GM23338 (cell line): Measurements from ENCODE around the gene ETF1. TPM values are rescaled to one million over a fixed set of nuclear protein-coding genes. Genes with fewer than 3 reads are reported as not detected.

ENCODE experiments used
- ATAC-seq: fragments of 200-7000 bp; cut with Tn5 transposase; 3 replicates; pipeline ENCODE4 v1.9.1; 2020
- DNase-seq: peaks from one replicate; pipeline ENCODE4 v3.0.0-alpha.2; 2015; ENCODE audit warnings: low spot score
- H2AFZ ChIP-seq: fragments of 200-600 bp; sonication (generic); 2 replicates; pipeline ENCODE4 v1.8.0; 2016; ENCODE audit warnings: antibody characterized with exemption, mild to moderate bottlenecking, moderate library complexity
- H3F3A ChIP-seq: fragments of 200-600 bp; sonication (generic); replicated peaks from 2 replicates; pipeline ENCODE4 v1.8.0; 2017; ENCODE audit warnings: antibody characterized with exemption, mixed run types, low read depth
- H3K27ac ChIP-seq: fragments of 200-600 bp; sonication (generic); 2 replicates; pipeline ENCODE4 v1.6.1; 2016; ENCODE audit warnings: low read depth
- H3K27me3 ChIP-seq: fragments of 200-600 bp; sonication (generic); 2 replicates; pipeline ENCODE4 v1.8.0; 2016; ENCODE audit warnings: mild to moderate bottlenecking, mixed run types, moderate library complexity; ENCODE audit not compliant: insufficient read depth
- H3K36me3 ChIP-seq: fragments of 200-600 bp; sonication (generic); 2 replicates; pipeline ENCODE4 v1.8.0; 2016; ENCODE audit warnings: mild to moderate bottlenecking; ENCODE audit not compliant: insufficient read depth
- H3K4me1 ChIP-seq: fragments of 200-600 bp; sonication (generic); 2 replicates; pipeline ENCODE4 v1.8.0; 2016; ENCODE audit warnings: mild to moderate bottlenecking, moderate library complexity; ENCODE audit not compliant: insufficient read depth
- H3K4me2 ChIP-seq: fragments of 200-600 bp; sonication (generic); 2 replicates; pipeline ENCODE4 v1.7.1; 2017; ENCODE audit warnings: mixed run types
- H3K4me3 ChIP-seq: fragments of 200-600 bp; sonication (generic); 2 replicates; pipeline ENCODE4 v1.6.1; 2016; ENCODE audit warnings: mixed run types
- H3K79me2 ChIP-seq: fragments of 200-600 bp; sonication (generic); replicated peaks from 2 replicates; pipeline ENCODE4 v1.8.0; 2017; ENCODE audit warnings: mild to moderate bottlenecking; ENCODE audit not compliant: insufficient read depth
- H3K9me2 ChIP-seq: fragments of 200-600 bp; sonication (generic); 2 replicates; pipeline ENCODE4 v1.8.0; 2017; ENCODE audit not compliant: insufficient read depth
- H4K20me1 ChIP-seq: fragments of 200-600 bp; sonication (generic); replicated peaks from 2 replicates; pipeline ENCODE4 v1.8.0; 2017; ENCODE audit warnings: mild to moderate bottlenecking; ENCODE audit not compliant: insufficient read depth
- H3K27ac Mint-ChIP-seq: 2 replicates; pipeline ENCODE4 v1.8.0; 2020; ENCODE audit warnings: inconsistent platforms, mild to moderate bottlenecking, moderate library complexity, mixed read lengths
- H3K27me3 Mint-ChIP-seq: 3 replicates; pipeline ENCODE4 v1.8.0; 2022; ENCODE audit warnings: low read depth, mild to moderate bottlenecking, moderate library complexity, mixed read lengths, inconsistent platforms; ENCODE audit not compliant: insufficient read depth, poor library complexity
- H3K36me3 Mint-ChIP-seq: 3 replicates; pipeline ENCODE4 v1.8.0; 2021; ENCODE audit warnings: low read depth, mild to moderate bottlenecking, inconsistent platforms, moderate library complexity, mixed read lengths
- H3K4me1 Mint-ChIP-seq: 3 replicates; pipeline ENCODE4 v1.8.0; 2020; ENCODE audit warnings: mild to moderate bottlenecking, inconsistent platforms, mixed read lengths
- H3K4me3 Mint-ChIP-seq: 3 replicates; pipeline ENCODE4 v1.8.0; 2021; ENCODE audit warnings: moderate library complexity, mild to moderate bottlenecking, inconsistent platforms, mixed read lengths
- H3K9me3 Mint-ChIP-seq: 3 replicates; pipeline ENCODE4 v1.8.0; 2020; ENCODE audit warnings: moderate library complexity, mild to moderate bottlenecking, inconsistent platforms, mixed read lengths
- CREB1 ChIP-seq: fragments of 250-450 bp; sonication (Bioruptor Pico); IDR thresholded peaks from 2 replicates; pipeline ENCODE4 v1.5.0; 2020; ENCODE audit warnings: low read depth, mild to moderate bottlenecking, moderate library complexity
- EZH2 ChIP-seq: fragments of 200-600 bp; sonication (generic); IDR thresholded peaks from one replicate; pipeline ENCODE4 v1.8.0; 2017; ENCODE audit warnings: antibody characterized with exemption, mild to moderate bottlenecking, low read depth; ENCODE audit not compliant: unreplicated experiment
- EZH2phosphoT487 ChIP-seq: fragments of 200-600 bp; sonication (generic); IDR thresholded peaks from one replicate; pipeline ENCODE4 v1.8.1; 2018; ENCODE audit warnings: antibody characterized with exemption; ENCODE audit not compliant: unreplicated experiment
- JUNB ChIP-seq: IDR thresholded peaks from one replicate; pipeline ENCODE4 v1.6.1; 2016; ENCODE audit warnings: antibody characterized with exemption; ENCODE audit not compliant: unreplicated experiment
- NANOG ChIP-seq: IDR thresholded peaks from 2 replicates; pipeline ENCODE4 v1.6.1; 2016; ENCODE audit warnings: antibody characterized with exemption, borderline replicate concordance
- POLR2AphosphoS5 ChIP-seq: IDR thresholded peaks from 2 replicates; pipeline ENCODE4 v1.6.1; 2016; ENCODE audit warnings: antibody characterized with exemption, low read depth
- STAT1 ChIP-seq: IDR thresholded peaks from one replicate; pipeline ENCODE4 v1.6.1; 2016; ENCODE audit warnings: antibody characterized with exemption; ENCODE audit not compliant: unreplicated experiment
- ZNF114 ChIP-seq: fragments of 250-450 bp; sonication (Bioruptor Pico); IDR thresholded peaks from 2 replicates; pipeline ENCODE4 v1.5.0; 2020; ENCODE audit warnings: mild to moderate bottlenecking, moderate library complexity
- ZNF331 ChIP-seq: fragments of 250-450 bp; sonication (Bioruptor Pico); IDR thresholded peaks from 2 replicates; pipeline ENCODE4 v1.5.0; 2020; ENCODE audit warnings: low read depth, mild to moderate bottlenecking, moderate library complexity
- polyA plus RNA-seq: library from polyadenylated mRNA; unstranded; fragments of >200 nt; fragmentation: Nextera tagmentation; extraction: Ambion mirVana; gene quantifications from 2 replicates; pipeline ENCODE4 v1.2.1, GENCODE V29; 2016
- total RNA-seq: library from RNA; depleted of rRNA; stranded (reverse); fragments of >200 nt; shearing (Covaris generic); gene quantifications from 2 replicates; pipeline ENCODE4 v1.2.3, GENCODE V29; 2014
- TF ChIP-seq, protein P1 (sequence below), 2 experiments: fragments of 200-600 bp in 1 of 2; sonication (generic) in 1 of 2; conservative IDR thresholded peaks; 2 replicates each; pipeline versions ENCODE4 v1.5.1 to v1.6.1; 2016 to 2017; ENCODE audit warnings: antibody characterized with exemption in 2 of 2, low read depth in 2 of 2, mild to moderate bottlenecking in 2 of 2, moderate library complexity in 1 of 2
- TF ChIP-seq, protein P2 (sequence below): IDR thresholded peaks from one replicate; pipeline ENCODE4 v1.6.1; 2018; ENCODE audit warnings: antibody characterized with exemption; ENCODE audit not compliant: unreplicated experiment
- TF ChIP-seq, protein P3 (sequence below): IDR thresholded peaks from 2 replicates; pipeline ENCODE4 v1.6.1; 2016; ENCODE audit warnings: antibody characterized with exemption
- TF ChIP-seq, protein P4 (sequence below): fragments of 250-450 bp; sonication (Bioruptor Pico); IDR thresholded peaks from 2 replicates; pipeline ENCODE4 v1.5.0; 2020; ENCODE audit warnings: mild to moderate bottlenecking, moderate library complexity

Gene ETF1
- total and polyA plus RNA-seq, 2 experiments from 2014 or later: 68.9 to 136 TPM

DNA sequence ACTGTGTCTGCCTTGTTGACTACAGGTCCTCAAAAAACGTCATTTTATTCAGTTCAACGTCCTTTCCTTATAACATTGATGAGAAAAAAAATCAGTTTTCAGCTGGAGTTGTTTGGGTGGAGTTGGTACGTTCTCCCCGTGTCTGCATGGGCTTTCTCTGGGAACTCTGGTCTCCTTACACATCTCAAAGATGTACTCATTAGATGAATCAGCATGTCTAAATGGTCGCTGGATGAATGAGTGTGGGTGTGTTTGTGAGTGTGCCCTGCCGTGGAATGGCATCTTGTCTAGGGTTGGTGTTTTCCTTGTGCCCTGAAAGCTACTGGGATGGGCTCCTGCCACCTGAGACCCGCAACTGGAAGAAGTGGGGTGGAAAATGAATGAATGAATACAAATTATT is 47.7 kb downstream of the ETF1 start:
- no peak overlapping the region for H2AFZ ChIP-seq
- no peaks in the 10 kb centered on the region; the same call in 2 of the 3 replicates for H3K36me3 Mint-ChIP-seq
- H3K4me1 Mint-ChIP-seq: peaks cover 22% of the 10 kb centered on the region
- DNase-seq: no peak
- H3K27ac Mint-ChIP-seq: no peak overlapping the region
- no peak for TF ChIP-seq CREB1 (CRISPR knock-in tag)
- TF ChIP-seq, protein P1, sequence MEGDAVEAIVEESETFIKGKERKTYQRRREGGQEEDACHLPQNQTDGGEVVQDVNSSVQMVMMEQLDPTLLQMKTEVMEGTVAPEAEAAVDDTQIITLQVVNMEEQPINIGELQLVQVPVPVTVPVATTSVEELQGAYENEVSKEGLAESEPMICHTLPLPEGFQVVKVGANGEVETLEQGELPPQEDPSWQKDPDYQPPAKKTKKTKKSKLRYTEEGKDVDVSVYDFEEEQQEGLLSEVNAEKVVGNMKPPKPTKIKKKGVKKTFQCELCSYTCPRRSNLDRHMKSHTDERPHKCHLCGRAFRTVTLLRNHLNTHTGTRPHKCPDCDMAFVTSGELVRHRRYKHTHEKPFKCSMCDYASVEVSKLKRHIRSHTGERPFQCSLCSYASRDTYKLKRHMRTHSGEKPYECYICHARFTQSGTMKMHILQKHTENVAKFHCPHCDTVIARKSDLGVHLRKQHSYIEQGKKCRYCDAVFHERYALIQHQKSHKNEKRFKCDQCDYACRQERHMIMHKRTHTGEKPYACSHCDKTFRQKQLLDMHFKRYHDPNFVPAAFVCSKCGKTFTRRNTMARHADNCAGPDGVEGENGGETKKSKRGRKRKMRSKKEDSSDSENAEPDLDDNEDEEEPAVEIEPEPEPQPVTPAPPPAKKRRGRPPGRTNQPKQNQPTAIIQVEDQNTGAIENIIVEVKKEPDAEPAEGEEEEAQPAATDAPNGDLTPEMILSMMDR (conservative IDR thresholded peaks at IDR 0.05; ENCODE audit: low read depth in 2 of 2): no peak
- no peak for TF ChIP-seq EZH2phosphoT487
- TF ChIP-seq, protein P2, sequence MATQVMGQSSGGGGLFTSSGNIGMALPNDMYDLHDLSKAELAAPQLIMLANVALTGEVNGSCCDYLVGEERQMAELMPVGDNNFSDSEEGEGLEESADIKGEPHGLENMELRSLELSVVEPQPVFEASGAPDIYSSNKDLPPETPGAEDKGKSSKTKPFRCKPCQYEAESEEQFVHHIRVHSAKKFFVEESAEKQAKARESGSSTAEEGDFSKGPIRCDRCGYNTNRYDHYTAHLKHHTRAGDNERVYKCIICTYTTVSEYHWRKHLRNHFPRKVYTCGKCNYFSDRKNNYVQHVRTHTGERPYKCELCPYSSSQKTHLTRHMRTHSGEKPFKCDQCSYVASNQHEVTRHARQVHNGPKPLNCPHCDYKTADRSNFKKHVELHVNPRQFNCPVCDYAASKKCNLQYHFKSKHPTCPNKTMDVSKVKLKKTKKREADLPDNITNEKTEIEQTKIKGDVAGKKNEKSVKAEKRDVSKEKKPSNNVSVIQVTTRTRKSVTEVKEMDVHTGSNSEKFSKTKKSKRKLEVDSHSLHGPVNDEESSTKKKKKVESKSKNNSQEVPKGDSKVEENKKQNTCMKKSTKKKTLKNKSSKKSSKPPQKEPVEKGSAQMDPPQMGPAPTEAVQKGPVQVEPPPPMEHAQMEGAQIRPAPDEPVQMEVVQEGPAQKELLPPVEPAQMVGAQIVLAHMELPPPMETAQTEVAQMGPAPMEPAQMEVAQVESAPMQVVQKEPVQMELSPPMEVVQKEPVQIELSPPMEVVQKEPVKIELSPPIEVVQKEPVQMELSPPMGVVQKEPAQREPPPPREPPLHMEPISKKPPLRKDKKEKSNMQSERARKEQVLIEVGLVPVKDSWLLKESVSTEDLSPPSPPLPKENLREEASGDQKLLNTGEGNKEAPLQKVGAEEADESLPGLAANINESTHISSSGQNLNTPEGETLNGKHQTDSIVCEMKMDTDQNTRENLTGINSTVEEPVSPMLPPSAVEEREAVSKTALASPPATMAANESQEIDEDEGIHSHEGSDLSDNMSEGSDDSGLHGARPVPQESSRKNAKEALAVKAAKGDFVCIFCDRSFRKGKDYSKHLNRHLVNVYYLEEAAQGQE: no peak
- no peak for TF ChIP-seq NANOG
- no peak for TF ChIP-seq ZNF114 (CRISPR knock-in tag)
- TF ChIP-seq POLR2AphosphoS5: no peak
- TF ChIP-seq, protein P3, sequence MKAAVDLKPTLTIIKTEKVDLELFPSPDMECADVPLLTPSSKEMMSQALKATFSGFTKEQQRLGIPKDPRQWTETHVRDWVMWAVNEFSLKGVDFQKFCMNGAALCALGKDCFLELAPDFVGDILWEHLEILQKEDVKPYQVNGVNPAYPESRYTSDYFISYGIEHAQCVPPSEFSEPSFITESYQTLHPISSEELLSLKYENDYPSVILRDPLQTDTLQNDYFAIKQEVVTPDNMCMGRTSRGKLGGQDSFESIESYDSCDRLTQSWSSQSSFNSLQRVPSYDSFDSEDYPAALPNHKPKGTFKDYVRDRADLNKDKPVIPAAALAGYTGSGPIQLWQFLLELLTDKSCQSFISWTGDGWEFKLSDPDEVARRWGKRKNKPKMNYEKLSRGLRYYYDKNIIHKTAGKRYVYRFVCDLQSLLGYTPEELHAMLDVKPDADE: no peak
- no peak for TF ChIP-seq STAT1
- TF ChIP-seq EZH2: no peak
- TF ChIP-seq JUNB: no peak
- TF ChIP-seq ZNF331: no peak
- TF ChIP-seq, protein P4, sequence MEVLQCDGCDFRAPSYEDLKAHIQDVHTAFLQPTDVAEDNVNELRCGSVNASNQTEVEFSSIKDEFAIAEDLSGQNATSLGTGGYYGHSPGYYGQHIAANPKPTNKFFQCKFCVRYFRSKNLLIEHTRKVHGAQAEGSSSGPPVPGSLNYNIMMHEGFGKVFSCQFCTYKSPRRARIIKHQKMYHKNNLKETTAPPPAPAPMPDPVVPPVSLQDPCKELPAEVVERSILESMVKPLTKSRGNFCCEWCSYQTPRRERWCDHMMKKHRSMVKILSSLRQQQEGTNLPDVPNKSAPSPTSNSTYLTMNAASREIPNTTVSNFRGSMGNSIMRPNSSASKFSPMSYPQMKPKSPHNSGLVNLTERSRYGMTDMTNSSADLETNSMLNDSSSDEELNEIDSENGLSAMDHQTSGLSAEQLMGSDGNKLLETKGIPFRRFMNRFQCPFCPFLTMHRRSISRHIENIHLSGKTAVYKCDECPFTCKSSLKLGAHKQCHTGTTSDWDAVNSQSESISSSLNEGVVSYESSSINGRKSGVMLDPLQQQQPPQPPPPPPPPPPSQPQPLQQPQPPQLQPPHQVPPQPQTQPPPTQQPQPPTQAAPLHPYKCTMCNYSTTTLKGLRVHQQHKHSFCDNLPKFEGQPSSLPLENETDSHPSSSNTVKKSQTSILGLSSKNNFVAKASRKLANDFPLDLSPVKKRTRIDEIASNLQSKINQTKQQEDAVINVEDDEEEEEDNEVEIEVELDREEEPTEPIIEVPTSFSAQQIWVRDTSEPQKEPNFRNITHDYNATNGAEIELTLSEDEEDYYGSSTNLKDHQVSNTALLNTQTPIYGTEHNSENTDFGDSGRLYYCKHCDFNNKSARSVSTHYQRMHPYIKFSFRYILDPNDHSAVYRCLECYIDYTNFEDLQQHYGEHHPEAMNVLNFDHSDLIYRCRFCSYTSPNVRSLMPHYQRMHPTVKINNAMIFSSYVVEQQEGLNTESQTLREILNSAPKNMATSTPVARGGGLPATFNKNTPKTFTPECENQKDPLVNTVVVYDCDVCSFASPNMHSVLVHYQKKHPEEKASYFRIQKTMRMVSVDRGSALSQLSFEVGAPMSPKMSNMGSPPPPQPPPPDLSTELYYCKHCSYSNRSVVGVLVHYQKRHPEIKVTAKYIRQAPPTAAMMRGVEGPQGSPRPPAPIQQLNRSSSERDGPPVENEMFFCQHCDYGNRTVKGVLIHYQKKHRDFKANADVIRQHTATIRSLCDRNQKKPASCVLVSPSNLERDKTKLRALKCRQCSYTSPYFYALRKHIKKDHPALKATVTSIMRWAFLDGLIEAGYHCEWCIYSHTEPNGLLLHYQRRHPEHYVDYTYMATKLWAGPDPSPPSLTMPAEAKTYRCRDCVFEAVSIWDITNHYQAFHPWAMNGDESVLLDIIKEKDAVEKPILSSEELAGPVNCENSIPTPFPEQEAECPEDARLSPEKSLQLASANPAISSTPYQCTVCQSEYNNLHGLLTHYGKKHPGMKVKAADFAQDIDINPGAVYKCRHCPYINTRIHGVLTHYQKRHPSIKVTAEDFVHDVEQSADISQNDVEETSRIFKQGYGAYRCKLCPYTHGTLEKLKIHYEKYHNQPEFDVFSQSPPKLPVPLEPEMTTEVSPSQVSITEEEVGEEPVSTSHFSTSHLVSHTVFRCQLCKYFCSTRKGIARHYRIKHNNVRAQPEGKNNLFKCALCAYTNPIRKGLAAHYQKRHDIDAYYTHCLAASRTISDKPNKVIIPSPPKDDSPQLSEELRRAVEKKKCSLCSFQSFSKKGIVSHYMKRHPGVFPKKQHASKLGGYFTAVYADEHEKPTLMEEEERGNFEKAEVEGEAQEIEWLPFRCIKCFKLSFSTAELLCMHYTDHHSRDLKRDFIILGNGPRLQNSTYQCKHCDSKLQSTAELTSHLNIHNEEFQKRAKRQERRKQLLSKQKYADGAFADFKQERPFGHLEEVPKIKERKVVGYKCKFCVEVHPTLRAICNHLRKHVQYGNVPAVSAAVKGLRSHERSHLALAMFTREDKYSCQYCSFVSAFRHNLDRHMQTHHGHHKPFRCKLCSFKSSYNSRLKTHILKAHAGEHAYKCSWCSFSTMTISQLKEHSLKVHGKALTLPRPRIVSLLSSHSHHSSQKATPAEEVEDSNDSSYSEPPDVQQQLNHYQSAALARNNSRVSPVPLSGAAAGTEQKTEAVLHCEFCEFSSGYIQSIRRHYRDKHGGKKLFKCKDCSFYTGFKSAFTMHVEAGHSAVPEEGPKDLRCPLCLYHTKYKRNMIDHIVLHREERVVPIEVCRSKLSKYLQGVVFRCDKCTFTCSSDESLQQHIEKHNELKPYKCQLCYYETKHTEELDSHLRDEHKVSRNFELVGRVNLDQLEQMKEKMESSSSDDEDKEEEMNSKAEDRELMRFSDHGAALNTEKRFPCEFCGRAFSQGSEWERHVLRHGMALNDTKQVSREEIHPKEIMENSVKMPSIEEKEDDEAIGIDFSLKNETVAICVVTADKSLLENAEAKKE (CRISPR knock-in tag): no peak
- H3K4me2 ChIP-seq: no peak overlapping the region
- ATAC-seq: no peak
- H3K9me2 ChIP-seq: no peaks in the 10 kb centered on the region
- peaks cover 7% of the 10 kb centered on the region for H3K4me1 ChIP-seq
- H4K20me1 ChIP-seq: no peaks in the 10 kb centered on the region
- H3K4me3 Mint-ChIP-seq: no peak overlapping the region
- H3K4me3 ChIP-seq: no peak overlapping the region
- H3K27me3 Mint-ChIP-seq: peaks cover 36% of the 10 kb centered on the region
- no peaks in the 10 kb centered on the region; the same call in 2 of the 3 replicates for H3K9me3 Mint-ChIP-seq
- H3K27ac ChIP-seq: no peak overlapping the region
- peaks cover 13% of the 10 kb centered on the region for H3K27me3 ChIP-seq
- no peaks in the 10 kb centered on the region for H3K79me2 ChIP-seq
- H3F3A ChIP-seq: 0 out of 2 replicates have a peak, but pooled peaks cover 6% of the 10 kb centered on the region
- no peaks in the 10 kb centered on the region for H3K36me3 ChIP-seq
